ENCODE results near the gene NR2C2.

Gene NR2C2

DNA sequence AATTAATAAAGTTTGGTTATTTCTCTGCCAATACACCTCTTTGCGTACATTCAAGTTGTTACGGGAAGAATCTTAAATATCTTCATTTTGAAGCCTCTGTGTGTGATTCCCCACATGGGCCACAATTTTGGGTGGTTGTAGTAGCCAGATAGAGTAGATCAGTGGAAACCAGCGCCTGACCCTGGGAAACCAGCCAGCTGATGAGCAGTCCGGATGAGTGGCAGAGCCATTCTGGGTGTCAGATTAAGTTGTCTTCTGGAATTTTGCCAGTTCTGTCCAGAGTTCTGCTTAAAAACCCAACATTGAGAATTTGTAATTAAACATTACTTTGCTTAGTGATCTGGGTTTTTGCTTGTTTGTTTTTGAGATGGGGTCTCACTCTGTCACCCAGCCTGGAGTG lies 68.1 kb downstream of the NR2C2 start:
- peak; percentile 30 for DNase-seq (ENCODE audit: low read depth)
- TF ChIP-seq CTCF (conservative IDR thresholded peaks at IDR 0.05; ENCODE audit: low read depth, low read length) = no peak
- no peak overlapping the region for H3K4me3 ChIP-seq (ENCODE audit: low read depth, low read length)

DNA sequence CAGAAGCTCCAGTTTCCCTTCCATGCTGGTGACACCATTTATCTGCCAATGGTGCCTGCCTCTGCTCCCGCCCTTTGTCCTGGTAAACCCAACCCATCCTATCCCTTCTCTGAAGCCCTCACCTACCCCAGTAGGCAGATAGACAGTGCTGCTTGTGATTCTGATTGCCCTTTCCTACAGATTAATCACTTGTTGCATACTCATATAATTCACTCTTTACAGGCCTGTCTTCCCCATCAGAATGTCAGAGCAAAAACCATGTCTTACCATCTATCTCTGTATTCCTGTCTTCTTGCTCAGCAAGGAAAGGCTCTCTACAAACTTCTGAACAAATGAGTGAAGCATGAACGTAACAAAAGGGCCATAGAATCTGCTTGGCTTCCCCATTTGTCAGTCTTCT lies 69.8 kb downstream of the NR2C2 start:
- no peak for DNase-seq (ENCODE audit: low read depth)
- TF ChIP-seq CTCF (conservative IDR thresholded peaks at IDR 0.05; ENCODE audit: low read depth, low read length) = no peak
- H3K4me3 ChIP-seq (ENCODE audit: low read depth, low read length) = no peak overlapping the region

DNA sequence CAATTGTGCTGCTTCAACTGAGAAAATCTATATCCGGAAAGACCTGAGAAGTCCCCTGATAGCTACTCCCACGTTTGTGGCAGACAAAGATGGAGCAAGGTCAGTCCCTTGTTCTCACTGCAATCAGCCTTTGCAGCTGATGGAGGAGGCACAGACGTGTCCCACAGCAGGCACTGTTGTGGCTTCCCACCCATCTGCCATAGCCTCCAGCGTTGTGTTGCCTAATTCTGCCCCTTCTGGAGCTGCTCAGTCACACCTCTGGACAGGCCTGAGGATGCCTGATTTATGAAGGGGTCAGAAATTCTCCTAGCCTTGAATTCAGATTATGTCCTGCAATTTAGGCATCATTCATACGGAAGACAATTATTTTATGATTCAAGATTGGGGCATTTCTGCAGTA lies 75.9 kb downstream of the NR2C2 start:
- DNase-seq (ENCODE audit: low read depth) = no peak
- no peak for TF ChIP-seq CTCF (conservative IDR thresholded peaks at IDR 0.05; ENCODE audit: low read depth, low read length)
- H3K4me3 ChIP-seq (ENCODE audit: low read depth, low read length) = no peak overlapping the region

DNA sequence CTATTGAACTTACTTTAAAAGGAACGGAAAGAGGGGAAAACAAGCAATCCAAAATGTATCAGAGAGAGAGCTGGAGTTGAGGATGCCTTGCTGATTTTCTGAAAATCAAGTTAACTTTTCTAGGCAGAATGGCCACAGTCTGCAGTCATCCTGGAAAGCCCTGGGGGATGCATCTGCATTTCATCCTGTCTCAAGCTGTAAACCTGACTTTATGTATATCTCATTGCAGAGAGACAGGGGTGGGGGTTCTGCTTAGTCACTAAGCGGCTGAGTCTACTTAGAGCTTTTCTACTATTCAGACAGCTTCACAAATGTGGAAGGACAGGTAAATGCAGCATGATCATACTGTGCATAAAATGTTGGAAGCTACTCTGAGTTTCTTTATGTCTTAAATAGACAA lies 76.3 kb downstream of the NR2C2 start:
- no peak for TF ChIP-seq CTCF (conservative IDR thresholded peaks at IDR 0.05; ENCODE audit: low read depth, low read length)
- DNase-seq (ENCODE audit: low read depth) = no peak
- no peak overlapping the region for H3K4me3 ChIP-seq (ENCODE audit: low read depth, low read length)

GRCh38 chr3:15029625-15030024 lies 82.2 kb downstream of the NR2C2 start:
- no peak for TF ChIP-seq CTCF (conservative IDR thresholded peaks at IDR 0.05; ENCODE audit: low read depth, low read length)
- no peak overlapping the region for H3K4me3 ChIP-seq (ENCODE audit: low read depth, low read length)

DNA sequence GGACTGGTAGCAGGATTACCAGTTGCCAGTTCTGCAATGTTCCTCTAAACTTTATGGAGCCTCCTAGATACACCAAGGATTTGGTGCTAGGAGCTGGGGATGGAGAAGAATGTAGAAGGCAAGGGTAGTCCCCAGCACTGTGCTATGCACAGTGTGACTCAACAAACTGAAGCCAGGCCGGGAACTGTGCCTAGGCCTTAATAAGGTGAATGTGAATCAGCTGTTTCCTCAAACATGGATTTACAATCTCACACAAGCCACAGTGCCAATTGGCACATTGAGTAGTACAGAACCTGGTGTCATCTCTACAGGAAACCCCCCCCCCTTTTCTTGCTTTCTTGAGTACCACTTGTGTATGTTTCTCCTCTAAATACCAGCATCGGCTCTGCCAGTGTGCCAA lies 85.3 kb downstream of the NR2C2 start:
- DNase-seq (ENCODE audit: low read depth) = no peak
- TF ChIP-seq CTCF (conservative IDR thresholded peaks at IDR 0.05; ENCODE audit: low read depth, low read length) = no peak
- H3K4me3 ChIP-seq (ENCODE audit: low read depth, low read length) = no peak overlapping the region

More at GRCh38 chr3:15029625-15030024, 82.2 kb downstream of the NR2C2 start:
- DNase-seq (ENCODE audit: low read depth) = no peak

GRCh38 chr3:15033103-15033502 lies 85.7 kb downstream of the NR2C2 start:
- no peak for DNase-seq (ENCODE audit: low read depth)
- TF ChIP-seq CTCF (conservative IDR thresholded peaks at IDR 0.05; ENCODE audit: low read depth, low read length) = no peak

More at GRCh38 chr3:15033103-15033502, 85.7 kb downstream of the NR2C2 start:
- H3K4me3 ChIP-seq (ENCODE audit: low read depth, low read length) = no peak overlapping the region
